ENCODE measurements around the gene KRTAP16-1.
A peak's percentile ranks its signal among the peaks of the same experiment; 100 is the strongest.

Gene KRTAP16-1

GRCh38 chr17:41345992-41346391, 36.9 kb upstream of the KRTAP16-1 start:
- no peak overlapping the region for H3K4me3 ChIP-seq (replicated peaks; ENCODE audit: low read depth, low read length)
- DNase-seq (ENCODE audit: low read depth), result no peak
- TF ChIP-seq, protein P1, sequence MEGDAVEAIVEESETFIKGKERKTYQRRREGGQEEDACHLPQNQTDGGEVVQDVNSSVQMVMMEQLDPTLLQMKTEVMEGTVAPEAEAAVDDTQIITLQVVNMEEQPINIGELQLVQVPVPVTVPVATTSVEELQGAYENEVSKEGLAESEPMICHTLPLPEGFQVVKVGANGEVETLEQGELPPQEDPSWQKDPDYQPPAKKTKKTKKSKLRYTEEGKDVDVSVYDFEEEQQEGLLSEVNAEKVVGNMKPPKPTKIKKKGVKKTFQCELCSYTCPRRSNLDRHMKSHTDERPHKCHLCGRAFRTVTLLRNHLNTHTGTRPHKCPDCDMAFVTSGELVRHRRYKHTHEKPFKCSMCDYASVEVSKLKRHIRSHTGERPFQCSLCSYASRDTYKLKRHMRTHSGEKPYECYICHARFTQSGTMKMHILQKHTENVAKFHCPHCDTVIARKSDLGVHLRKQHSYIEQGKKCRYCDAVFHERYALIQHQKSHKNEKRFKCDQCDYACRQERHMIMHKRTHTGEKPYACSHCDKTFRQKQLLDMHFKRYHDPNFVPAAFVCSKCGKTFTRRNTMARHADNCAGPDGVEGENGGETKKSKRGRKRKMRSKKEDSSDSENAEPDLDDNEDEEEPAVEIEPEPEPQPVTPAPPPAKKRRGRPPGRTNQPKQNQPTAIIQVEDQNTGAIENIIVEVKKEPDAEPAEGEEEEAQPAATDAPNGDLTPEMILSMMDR (IDR thresholded peaks at IDR 0.05; ENCODE audit: low read length, missing control alignments), result no peak

DNA sequence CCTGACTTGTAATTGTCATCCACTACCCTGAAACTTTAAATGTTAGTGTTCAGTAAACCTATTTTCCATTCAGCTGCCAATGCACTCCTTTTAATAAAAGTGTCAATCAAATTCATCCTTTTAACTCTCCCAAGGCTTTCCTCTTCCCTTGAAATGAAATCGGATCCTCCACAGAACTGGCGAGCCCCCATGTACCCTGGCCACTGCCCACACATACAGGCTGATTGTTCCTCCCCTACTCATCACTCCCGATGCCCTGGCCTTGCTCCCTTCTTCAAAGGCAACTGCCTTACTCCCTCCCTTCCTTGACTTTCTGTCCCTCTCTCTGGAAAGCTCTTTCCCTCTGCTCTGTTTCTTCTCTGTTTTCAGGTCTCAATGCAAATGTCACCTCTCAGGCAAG, 33.9 kb upstream of the KRTAP16-1 start:
- DNase-seq (ENCODE audit: low read depth), result no peak
- no peak overlapping the region for H3K4me3 ChIP-seq (replicated peaks; ENCODE audit: low read depth, low read length)
- TF ChIP-seq, protein P1 (IDR thresholded peaks at IDR 0.05; ENCODE audit: low read length, missing control alignments), result no peak

DNA sequence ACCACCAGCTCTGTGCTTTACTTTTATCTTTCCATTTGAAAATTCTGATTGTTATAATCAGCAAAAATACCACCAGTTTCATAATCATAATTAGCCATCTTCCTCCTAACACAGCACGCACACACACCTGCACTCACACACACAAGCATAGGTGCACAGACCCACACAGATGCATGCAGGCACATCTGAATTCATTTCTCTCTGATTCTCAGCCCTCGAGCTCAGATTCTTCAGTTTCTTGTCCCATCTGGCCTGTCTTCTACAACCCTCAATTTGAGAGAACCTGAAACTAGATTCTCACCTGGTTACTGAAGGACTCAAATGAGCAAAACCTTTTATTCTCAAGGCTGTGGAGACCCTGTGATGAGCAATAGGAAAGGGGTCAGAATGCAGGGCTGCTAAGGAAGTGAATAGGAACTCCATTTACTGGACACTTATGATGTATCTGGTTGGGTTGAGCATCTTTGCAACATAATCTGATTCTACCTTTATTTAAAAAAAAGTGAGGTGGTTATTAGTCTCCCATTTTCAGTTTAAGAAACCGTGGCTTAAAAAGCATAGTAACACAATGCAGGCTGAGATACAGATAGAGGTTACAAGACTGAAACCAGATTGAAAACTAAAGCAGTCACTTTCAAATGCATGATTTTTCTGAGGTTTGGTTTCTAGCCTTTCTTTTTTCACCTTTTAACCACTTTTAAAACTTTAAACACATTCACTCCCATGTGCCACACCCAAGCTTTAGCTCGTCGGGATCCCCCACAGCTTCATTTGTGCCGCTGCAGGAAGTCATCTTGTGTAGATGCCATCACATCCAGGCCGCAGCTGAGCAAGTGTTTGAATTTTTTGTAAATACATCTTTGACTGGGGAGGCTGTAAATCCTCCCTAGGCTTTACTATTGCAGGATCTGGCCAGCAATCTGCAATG, 32.1 kb upstream of the KRTAP16-1 start:
- H3K4me3 ChIP-seq (replicated peaks; ENCODE audit: low read depth, low read length), result no peak overlapping the region
- no peak for DNase-seq (ENCODE audit: low read depth)
- TF ChIP-seq, protein P1 (IDR thresholded peaks at IDR 0.05; ENCODE audit: low read length, missing control alignments), result no peak

DNA sequence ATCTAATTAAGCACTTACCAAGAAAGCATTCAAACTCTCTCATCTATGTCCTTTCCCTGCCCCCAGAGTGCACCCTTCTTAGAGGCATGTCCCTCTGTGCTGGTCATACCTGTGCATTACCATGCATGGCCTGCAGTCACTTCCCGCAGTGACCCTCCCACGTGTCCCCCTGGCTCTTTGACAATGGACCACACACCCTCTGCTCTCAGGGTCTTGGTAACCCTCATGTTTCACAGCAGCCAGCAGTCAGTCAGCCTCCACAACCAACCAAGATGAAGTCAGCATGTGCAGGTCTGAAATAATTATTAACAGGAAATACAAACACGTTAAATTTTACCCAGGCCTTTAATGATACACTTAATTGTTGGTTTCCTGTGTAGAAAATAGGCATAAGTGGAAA, 31.4 kb upstream of the KRTAP16-1 start:
- TF ChIP-seq, protein P1 (IDR thresholded peaks at IDR 0.05; ENCODE audit: low read length, missing control alignments), result no peak
- H3K4me3 ChIP-seq (replicated peaks; ENCODE audit: low read depth, low read length), result no peak overlapping the region
- no peak for DNase-seq (ENCODE audit: low read depth)

DNA sequence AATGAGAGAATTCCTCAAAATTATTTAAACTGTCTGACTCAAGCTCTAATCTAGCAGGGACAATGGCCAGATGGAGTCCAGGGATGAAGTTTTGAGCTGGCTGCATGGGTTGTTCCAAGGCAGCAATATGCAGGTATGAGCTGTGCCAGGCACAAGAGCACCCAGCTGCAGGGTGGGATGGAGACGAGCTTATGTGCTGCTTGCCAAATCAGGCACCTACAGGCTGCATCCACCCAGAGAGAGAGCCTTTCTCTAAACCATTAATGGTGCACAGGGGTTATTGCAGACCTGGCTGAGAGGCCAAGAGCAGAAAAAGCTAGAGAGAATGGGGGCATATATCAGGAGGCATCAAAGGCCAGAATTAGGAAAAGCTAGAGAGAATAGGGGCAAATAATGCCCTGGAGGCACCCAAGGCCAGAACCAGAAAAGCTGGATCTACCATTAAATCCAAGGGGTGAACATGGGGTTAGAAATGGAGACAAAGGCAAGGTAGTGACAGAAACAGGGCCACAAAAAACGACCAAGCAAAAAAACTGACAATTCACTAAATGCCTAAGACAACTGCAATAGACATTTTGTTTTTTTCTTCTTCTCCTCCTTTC, 30.6 kb upstream of the KRTAP16-1 start:
- H3K4me3 ChIP-seq (replicated peaks; ENCODE audit: low read depth, low read length), result no peak overlapping the region
- DNase-seq (ENCODE audit: low read depth), result no peak
- TF ChIP-seq, protein P1 (IDR thresholded peaks at IDR 0.05; ENCODE audit: low read length, missing control alignments), result no peak

- TF ChIP-seq, protein P1 (IDR thresholded peaks at IDR 0.05; ENCODE audit: low read length, missing control alignments), result no peak
- H3K4me3 ChIP-seq (replicated peaks; ENCODE audit: low read depth, low read length), result no peak overlapping the region
- DNase-seq (ENCODE audit: low read depth), result peak; percentile 20
Observed at GRCh38 chr17:41338961-41339485, 29.9 kb upstream of the KRTAP16-1 start.
